ENCODE measurements around the gene JAK1. TPM values are rescaled to one million over a fixed set of nuclear protein-coding genes. Genes with fewer than 3 reads are reported as not detected.

JAK1 gene
- total RNA-seq, 2 donors from 2014 or later: 90.3 to 122 TPM

DNA sequence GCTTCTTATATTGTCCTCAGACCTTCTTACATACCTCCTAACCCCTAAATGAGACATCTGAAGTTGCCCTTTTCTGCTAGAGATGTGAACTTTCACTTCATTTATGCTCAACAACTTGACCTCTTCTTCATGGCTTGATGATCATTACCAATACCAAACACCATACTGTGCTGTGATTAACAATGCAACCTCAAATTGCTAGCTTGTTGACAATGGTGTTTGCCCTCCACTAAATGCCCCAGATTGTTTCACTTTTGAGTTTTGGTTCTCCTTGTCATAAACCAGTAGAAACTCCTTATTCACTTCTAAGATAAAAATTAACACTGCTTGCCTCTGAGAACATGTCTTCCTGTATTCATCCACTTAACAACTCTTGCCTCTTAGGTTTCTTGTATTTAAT, 5.6 kb downstream of the JAK1 start:
- Histone ChIP-seq H3K27ac (no peak overlapping the region), H3K4me1 (peaks cover 0 to 71% of the 10 kb centered on the region in 2 donors), H3K36me3 (no peaks in the 10 kb centered on the region), H3K27me3 (no peaks in the 10 kb centered on the region), H3K9me3 (no peaks in the 10 kb centered on the region), H3K4me3 (no peak overlapping the region)
- no peak for DNase-seq (ENCODE audit: low spot score)
- TF ChIP-seq, protein P1, sequence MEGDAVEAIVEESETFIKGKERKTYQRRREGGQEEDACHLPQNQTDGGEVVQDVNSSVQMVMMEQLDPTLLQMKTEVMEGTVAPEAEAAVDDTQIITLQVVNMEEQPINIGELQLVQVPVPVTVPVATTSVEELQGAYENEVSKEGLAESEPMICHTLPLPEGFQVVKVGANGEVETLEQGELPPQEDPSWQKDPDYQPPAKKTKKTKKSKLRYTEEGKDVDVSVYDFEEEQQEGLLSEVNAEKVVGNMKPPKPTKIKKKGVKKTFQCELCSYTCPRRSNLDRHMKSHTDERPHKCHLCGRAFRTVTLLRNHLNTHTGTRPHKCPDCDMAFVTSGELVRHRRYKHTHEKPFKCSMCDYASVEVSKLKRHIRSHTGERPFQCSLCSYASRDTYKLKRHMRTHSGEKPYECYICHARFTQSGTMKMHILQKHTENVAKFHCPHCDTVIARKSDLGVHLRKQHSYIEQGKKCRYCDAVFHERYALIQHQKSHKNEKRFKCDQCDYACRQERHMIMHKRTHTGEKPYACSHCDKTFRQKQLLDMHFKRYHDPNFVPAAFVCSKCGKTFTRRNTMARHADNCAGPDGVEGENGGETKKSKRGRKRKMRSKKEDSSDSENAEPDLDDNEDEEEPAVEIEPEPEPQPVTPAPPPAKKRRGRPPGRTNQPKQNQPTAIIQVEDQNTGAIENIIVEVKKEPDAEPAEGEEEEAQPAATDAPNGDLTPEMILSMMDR (IDR thresholded peaks at IDR 0.05): no peak

DNA sequence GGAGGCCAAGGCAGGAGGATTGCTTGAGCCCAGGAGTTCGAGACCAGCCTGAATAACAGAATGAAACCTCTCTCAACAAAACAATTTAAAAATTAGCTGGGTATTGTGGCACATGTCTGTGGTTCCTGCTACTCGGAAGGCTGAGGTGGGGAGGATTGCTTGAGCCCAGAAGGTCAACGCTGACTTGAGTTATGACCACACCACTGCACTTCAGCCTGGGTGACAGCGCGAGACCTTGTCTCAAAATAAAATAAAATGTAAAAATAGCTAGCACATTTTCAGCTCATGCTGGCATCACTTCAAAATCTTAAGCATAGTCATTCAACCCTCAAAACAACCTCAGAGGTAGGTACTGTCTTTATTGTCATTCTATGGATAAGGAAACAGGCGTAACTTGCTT, 6.4 kb downstream of the JAK1 start:
- Histone ChIP-seq H3K27me3 (no peaks in the 10 kb centered on the region), H3K27ac (no peak overlapping the region), H3K9me3 (no peaks in the 10 kb centered on the region), H3K36me3 (no peaks in the 10 kb centered on the region), H3K4me1 (peaks cover 0 to 74% of the 10 kb centered on the region in 2 donors), H3K4me3 (no peak overlapping the region)
- TF ChIP-seq, protein P1 (IDR thresholded peaks at IDR 0.05): no peak
- DNase-seq (ENCODE audit: low spot score): no peak

DNA sequence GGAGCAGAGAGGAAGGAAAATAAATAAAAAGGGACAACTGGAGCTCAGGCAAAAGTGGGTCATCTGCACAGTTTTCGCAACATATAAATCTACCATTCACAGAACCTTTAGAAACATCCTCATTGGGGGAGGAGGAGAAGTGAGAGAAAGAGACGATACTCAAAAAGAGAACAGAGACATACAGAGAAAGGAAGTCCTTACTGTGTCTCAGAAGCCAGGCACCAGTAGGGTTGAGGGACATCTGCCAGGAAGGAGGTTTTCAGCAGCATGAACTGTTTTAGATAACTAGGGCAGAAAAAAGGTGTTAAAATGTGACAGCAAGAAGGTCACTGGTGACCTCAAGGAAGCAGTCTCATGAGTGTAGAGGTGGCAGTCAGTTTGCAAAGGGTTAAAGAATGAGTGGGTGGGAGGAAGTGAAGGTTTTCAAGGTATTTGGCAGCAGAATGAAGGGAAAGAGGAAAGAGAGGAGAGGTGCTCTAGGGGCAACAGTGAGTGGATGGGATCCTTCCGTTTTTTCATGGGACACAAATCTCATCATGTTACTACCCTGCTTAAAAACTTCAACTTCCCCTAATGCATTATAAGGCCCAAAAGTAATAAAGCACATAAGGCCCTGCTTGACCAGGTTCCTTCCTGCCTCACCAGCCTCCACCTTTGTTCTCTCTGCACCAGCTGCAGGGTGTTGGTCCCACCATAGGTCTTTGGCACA, 9.5 kb downstream of the JAK1 start:
- no peak for DNase-seq (ENCODE audit: low spot score)
- Histone ChIP-seq H3K27me3 (no peaks in the 10 kb centered on the region), H3K4me1 (peaks cover 0 to 62% of the 10 kb centered on the region in 2 donors), H3K4me3 (no peak overlapping the region), H3K36me3 (no peaks in the 10 kb centered on the region), H3K27ac (peak overlapping the region; percentile 74 to 78), H3K9me3 (no peaks in the 10 kb centered on the region)
- TF ChIP-seq, protein P1 (IDR thresholded peaks at IDR 0.05): no peak

DNA sequence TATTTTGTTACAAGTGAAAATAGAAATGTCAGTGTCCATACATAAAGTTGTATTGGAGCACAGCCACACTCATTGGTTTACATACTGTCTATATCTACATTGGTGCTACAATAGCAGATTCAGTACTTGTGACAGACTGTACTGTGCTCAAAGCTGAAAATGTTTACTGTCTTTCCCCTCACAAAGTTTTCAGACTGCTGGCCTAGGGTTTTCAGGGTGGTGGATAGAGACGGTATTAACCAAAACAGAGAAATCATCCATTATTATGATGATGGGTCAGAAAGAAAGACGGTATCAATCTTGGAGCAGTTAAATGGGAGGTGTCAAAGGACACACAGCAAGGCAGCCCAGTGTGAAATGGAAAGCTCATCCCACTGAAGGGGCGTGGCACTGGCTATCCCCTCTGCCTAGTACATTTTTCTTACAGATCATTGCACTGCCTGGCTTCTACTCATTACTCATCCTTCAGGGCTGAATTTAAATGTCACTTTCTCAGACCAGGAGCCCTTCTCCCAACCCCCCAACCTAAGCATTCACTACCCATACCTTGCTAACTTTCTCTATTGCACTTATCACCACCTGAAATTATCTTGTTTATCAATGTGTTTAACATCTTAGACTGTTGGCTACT, 10.2 kb downstream of the JAK1 start:
- Histone ChIP-seq H3K27ac (peak overlapping the region; percentile 74 to 78), H3K4me3 (no peak overlapping the region), H3K9me3 (no peaks in the 10 kb centered on the region), H3K4me1 (peaks cover 0 to 55% of the 10 kb centered on the region in 2 donors), H3K27me3 (no peaks in the 10 kb centered on the region), H3K36me3 (no peaks in the 10 kb centered on the region)
- no peak for DNase-seq (ENCODE audit: low spot score)
- TF ChIP-seq, protein P1 (IDR thresholded peaks at IDR 0.05): no peak

DNA sequence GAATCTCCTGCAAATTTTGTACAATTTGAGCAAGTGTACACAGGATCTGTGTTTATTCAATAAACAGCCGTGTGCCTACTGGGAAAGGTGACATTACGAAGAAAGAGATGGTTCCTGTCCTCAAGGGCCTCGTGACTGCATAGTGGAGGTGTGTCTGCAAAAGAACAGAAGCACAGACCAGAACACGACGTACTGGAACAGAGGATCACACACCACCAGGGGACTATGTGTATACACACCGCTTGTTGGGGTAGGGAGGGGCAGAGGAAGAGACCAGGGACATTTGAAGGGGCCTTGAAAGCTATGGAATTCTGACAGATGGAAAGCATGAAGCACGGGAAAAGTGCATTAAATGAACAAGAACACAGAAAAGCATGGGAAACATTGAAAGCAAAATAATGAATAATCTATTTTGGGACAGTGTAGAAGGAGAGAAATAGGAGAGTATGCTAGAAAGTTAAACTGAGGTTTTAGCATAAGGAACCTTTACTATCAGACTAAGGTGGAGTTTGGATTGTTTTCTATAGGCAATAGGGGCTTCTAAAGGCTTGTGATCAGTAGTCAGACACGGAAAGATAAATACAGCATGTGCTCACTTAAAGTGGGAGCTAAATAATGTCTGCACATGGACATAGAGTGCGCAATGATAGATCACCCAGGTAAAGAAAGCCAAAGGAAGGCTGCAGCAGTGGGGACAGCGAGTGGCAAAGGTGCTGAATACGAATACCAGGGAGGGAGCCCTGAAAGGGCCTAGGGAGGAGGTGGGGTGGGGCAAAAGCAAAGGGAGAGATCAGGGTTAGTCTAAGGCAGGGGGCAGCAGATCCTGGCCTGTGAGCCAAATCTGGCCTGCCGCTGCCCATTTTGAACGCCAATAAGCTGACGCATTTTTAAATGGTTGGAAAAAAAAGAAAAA, 11.0 kb downstream of the JAK1 start:
- H3K27ac ChIP-seq: peak overlapping the region; percentile 74 to 78
- no peak overlapping the region for H3K4me3 ChIP-seq
- TF ChIP-seq, protein P1 (IDR thresholded peaks at IDR 0.05): no peak
- H3K4me1 ChIP-seq: peaks cover 0 to 48% of the 10 kb centered on the region in 2 donors
- H3K9me3 ChIP-seq: no peaks in the 10 kb centered on the region
- DNase-seq (ENCODE audit: low spot score): no peak
- H3K36me3 ChIP-seq: no peaks in the 10 kb centered on the region
- no peaks in the 10 kb centered on the region for H3K27me3 ChIP-seq

Data from right atrium auricular region (tissue), 2 donors.